Measurements from ENCODE around the gene AUH. TPM values are rescaled to one million over a fixed set of nuclear protein-coding genes. Genes with fewer than 3 reads are reported as not detected.

Gene AUH
- total and polyA plus RNA-seq, 9 of the 15 experiments (the other 6 are each of a cell fraction or from before 2014, with no cell fraction given), result 3.4 to 29.0 (median 10.1) TPM

- TF ChIP-seq POLR2AphosphoS5 (IDR thresholded peaks at IDR 0.05; ENCODE audit: control insufficient read depth, insufficient read depth, low read depth, low read length), result peak; percentile 53; the same call in 1 of the 2 replicates
Observed at GRCh38 chr9:91361291-91362050, at the start of gene AUH (continued).

GRCh38 chr9:91411096-91411771 is 49.5 kb upstream of the AUH start:
- DNase-seq (ENCODE audit: extremely low read depth in 1 of 4, low spot score in 3 of 4) (no peak), FAIRE-seq (no peak), ATAC-seq (no peak)
- H3K4me1 ChIP-seq (replicated peaks in 1 of 2; ENCODE audit: control insufficient read depth in 2 of 2, insufficient read depth in 2 of 2, low read length in 2 of 2), result no peaks in the 10 kb centered on the region
- H3K27ac ChIP-seq (ENCODE audit: extremely low read depth, low read depth, low read length), result no peak overlapping the region
- no peak overlapping the region for H3K9ac ChIP-seq (ENCODE audit: insufficient read depth in 1 of 2, low read depth in 2 of 2, low read length in 2 of 2)
- H3K79me2 ChIP-seq (ENCODE audit: control insufficient read depth, insufficient read depth, low read length), result peaks cover 35% of the 10 kb centered on the region
- H2AFZ ChIP-seq (ENCODE audit: low read depth, low read length), result no peak overlapping the region
- no peaks in the 10 kb centered on the region for H3K27me3 ChIP-seq (ENCODE audit: control insufficient read depth in 2 of 2, insufficient read depth in 2 of 2, low read length in 2 of 2)
- intact Hi-C loops (cut with micrococcal nuclease) (no loop called here), in situ Hi-C loops (cut with MboI) (no loop called here)
- ChIA-PET CTCF (ENCODE audit: low intra/inter-chr PET ratio) (no interaction called here), POLR2A (interaction anchor here (0.7 to 2.7 kb wide), 3 partner anchors 8 to 11 kb away, joined by 4 to 11 read pairs (median 5); no protein-coding TSS in a partner anchor)
- no peak overlapping the region for H3K4me2 ChIP-seq (ENCODE audit: insufficient read depth, low read length)
- BruUV-seq (replicated peaks), result no TSS peak
- no peaks in the 10 kb centered on the region for H4K20me1 ChIP-seq (replicated peaks; ENCODE audit: control insufficient read depth, insufficient read depth, low read length)
- 55% methylated on average over 5 of the region's 5 CpGs for WGBS (ENCODE audit: insufficient coverage, low coverage, missing lambda C conversion rate)
- no peak overlapping the region for H3K4me3 ChIP-seq
- no peaks in the 10 kb centered on the region for H3K9me1 ChIP-seq (ENCODE audit: control insufficient read depth, insufficient read depth, low read length)
- H3K9me3 ChIP-seq (replicated peaks; ENCODE audit: control insufficient read depth, insufficient read depth, low read depth, low read length), result no peaks in the 10 kb centered on the region
- H3K36me3 ChIP-seq (ENCODE audit: control insufficient read depth, insufficient read depth, low read length), result peaks cover 25% of the 10 kb centered on the region
- no peak for TF ChIP-seq BHLHE40 (IDR thresholded peaks at IDR 0.05; ENCODE audit: low read length)
- no peak for TF ChIP-seq ZNF212 (CRISPR knock-in tag; IDR thresholded peaks at IDR 0.05)
- TF ChIP-seq, protein P1, sequence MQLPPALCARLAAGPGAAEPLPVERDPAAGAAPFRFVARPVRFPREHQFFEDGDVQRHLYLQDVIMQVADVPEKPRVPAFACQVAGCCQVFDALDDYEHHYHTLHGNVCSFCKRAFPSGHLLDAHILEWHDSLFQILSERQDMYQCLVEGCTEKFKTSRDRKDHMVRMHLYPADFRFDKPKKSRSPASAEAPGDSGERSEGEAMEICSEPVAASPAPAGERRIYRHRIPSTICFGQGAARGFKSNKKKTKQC (CRISPR knock-in tag; IDR thresholded peaks at IDR 0.05), result no peak
- TF ChIP-seq GABPB2 (CRISPR knock-in tag; conservative IDR thresholded peaks at IDR 0.05), result no peak
- no peak for TF ChIP-seq FOXA1 (IDR thresholded peaks at IDR 0.05; ENCODE audit: borderline replicate concordance)
- no peak for TF ChIP-seq FIP1L1 (IDR thresholded peaks at IDR 0.05; ENCODE audit: low read depth, low read length, poor library complexity, severe bottlenecking)
- TF ChIP-seq SIN3A (IDR thresholded peaks at IDR 0.05; ENCODE audit: borderline replicate concordance in 2 of 2, control insufficient read depth in 1 of 2, low read depth in 2 of 2, low read length in 2 of 2), result no peak
- no peak for TF ChIP-seq BRF2 (IDR thresholded peaks at IDR 0.05; ENCODE audit: borderline replicate concordance, insufficient read depth, insufficient read length)
- TF ChIP-seq SMARCA5 (IDR thresholded peaks at IDR 0.05), result no peak
- TF ChIP-seq, protein P2, sequence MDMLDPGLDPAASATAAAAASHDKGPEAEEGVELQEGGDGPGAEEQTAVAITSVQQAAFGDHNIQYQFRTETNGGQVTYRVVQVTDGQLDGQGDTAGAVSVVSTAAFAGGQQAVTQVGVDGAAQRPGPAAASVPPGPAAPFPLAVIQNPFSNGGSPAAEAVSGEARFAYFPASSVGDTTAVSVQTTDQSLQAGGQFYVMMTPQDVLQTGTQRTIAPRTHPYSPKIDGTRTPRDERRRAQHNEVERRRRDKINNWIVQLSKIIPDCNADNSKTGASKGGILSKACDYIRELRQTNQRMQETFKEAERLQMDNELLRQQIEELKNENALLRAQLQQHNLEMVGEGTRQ (CRISPR knock-in tag; IDR thresholded peaks at IDR 0.05), result no peak
- no peak for TF ChIP-seq BDP1 (IDR thresholded peaks at IDR 0.05; ENCODE audit: insufficient read depth, insufficient read length)
- no peak for TF ChIP-seq GMEB1 (CRISPR knock-in tag; IDR thresholded peaks at IDR 0.05)
- TF ChIP-seq ARID2 (IDR thresholded peaks at IDR 0.05), result no peak
- TF ChIP-seq ELF1 (tag; IDR thresholded peaks at IDR 0.05), result no peak
- TF ChIP-seq ZNF324 (CRISPR knock-in tag; IDR thresholded peaks at IDR 0.05), result no peak

Data from K562 (cell line).